ENCODE results near the gene CCNF.
"Not testable (repeated sequence)": the region's sequence is repeated elsewhere in the genome, so short reads cannot be mapped to it uniquely, and the experiment has no call there.

Gene CCNF

DNA sequence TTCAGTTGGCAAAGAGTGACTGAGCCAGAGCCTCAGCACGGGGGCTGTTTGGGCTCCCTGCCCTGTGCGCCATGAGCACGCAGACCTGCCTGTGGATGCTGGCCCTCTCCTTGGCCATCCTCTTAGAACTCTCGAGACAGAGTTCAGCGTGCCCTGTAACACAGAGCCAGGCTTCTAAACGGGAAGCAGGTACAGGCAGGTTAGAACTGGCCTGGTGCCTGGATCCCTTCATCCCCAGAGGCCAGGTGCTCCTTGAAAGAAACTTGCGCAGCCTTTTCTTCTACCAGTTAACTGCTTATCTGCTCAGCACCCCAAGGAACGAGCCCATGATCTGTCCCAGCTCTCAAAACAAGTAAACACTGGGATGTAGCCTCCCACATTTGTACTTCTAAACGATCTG is 6.9 kb downstream of the CCNF start:
- in situ Hi-C loops (cut with MboI; ENCODE audit: low sequenced_read_pairs, unreplicated experiment): no loop called here
- TF ChIP-seq, protein P1, sequence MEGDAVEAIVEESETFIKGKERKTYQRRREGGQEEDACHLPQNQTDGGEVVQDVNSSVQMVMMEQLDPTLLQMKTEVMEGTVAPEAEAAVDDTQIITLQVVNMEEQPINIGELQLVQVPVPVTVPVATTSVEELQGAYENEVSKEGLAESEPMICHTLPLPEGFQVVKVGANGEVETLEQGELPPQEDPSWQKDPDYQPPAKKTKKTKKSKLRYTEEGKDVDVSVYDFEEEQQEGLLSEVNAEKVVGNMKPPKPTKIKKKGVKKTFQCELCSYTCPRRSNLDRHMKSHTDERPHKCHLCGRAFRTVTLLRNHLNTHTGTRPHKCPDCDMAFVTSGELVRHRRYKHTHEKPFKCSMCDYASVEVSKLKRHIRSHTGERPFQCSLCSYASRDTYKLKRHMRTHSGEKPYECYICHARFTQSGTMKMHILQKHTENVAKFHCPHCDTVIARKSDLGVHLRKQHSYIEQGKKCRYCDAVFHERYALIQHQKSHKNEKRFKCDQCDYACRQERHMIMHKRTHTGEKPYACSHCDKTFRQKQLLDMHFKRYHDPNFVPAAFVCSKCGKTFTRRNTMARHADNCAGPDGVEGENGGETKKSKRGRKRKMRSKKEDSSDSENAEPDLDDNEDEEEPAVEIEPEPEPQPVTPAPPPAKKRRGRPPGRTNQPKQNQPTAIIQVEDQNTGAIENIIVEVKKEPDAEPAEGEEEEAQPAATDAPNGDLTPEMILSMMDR (IDR thresholded peaks at IDR 0.05; ENCODE audit: borderline replicate concordance, control extremely low read depth, extremely low read depth, insufficient read depth, missing control alignments): no peak
- DNase-seq (ENCODE audit: low spot score): no peak

GRCh38 chr16:2437032-2437790 is 8.0 kb downstream of the CCNF start:
- no peak for DNase-seq (ENCODE audit: low spot score)
- in situ Hi-C loops (cut with MboI; ENCODE audit: low sequenced_read_pairs, unreplicated experiment): no loop called here
- TF ChIP-seq, protein P1 (IDR thresholded peaks at IDR 0.05; ENCODE audit: borderline replicate concordance, control extremely low read depth, extremely low read depth, insufficient read depth, missing control alignments): no peak

DNA sequence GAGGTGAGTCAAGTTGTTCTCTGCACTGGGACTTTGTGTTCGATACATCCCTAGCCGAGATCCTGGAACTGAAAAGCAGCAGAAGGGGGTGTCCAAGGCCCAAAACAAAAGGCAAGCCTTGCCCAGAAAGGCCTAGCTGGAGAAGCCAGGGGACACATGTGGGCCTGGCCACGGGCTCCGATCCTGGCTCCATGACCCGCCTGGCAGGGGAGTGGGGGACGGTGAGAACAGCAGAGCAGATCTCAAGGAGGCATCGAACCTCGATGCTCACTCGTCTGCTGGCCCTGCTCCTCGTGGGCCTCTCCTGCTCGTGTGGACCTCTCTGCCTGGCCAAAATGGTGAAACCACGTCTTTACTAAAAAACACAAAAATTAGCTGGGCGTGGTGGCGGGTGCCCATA is 8.9 kb downstream of the CCNF start:
- DNase-seq (ENCODE audit: low spot score): no peak
- TF ChIP-seq, protein P1 (IDR thresholded peaks at IDR 0.05; ENCODE audit: borderline replicate concordance, control extremely low read depth, extremely low read depth, insufficient read depth, missing control alignments): no peak
- in situ Hi-C loops (cut with MboI; ENCODE audit: low sequenced_read_pairs, unreplicated experiment): no loop called here

DNA sequence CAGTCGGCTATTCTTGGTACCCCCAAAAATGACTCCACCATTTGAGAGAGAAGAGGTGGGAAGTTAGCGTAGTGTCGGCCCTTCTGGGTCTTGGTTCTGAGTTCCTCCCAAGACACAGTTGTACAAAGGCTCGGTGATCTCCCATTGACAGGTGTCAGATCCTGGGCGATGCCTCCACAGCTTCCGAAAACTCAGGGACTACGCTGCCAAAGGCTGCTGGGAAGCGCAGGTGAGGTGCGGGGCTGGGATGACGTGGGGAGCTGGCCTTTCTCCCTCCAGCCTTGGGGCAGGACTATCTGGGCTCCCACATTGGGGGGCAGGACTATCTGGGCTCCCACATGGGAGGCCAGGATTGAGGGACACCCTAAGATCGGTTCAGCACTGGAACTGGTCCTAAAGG is 10.4 kb downstream of the CCNF start:
- in situ Hi-C loops (cut with MboI; ENCODE audit: low sequenced_read_pairs, unreplicated experiment): no loop called here

GRCh38 chr16:2441143-2441804 is 12.0 kb downstream of the CCNF start:
- DNase-seq (ENCODE audit: low spot score); in situ Hi-C loops (cut with MboI; ENCODE audit: low sequenced_read_pairs, unreplicated experiment): not testable (repeated sequence)

More for the DNA sequence above, 10.4 kb downstream of the CCNF start:
- DNase-seq (ENCODE audit: low spot score): no peak
- TF ChIP-seq, protein P1 (IDR thresholded peaks at IDR 0.05; ENCODE audit: borderline replicate concordance, control extremely low read depth, extremely low read depth, insufficient read depth, missing control alignments): no peak

DNA sequence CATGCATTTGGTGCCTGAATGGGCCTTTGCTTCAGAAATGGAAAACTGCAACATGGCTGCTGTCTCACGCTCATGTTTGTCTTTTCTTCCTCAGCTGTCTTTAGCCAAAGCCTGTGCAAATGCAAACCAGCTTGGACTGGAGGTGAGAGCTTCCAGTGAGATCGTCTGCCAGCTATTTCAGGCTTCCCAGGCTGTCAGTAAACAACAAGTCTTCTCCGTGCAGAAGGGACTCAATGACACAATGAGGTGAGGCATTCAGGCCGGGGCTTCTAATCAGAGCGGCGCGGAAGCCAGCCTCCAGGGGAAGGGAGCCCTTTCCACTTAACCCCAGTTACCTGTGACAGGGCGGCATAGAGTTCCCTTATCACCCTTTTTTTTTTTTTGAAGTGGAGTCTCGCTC is 14.3 kb downstream of the CCNF start:
- in situ Hi-C loops (cut with MboI; ENCODE audit: low sequenced_read_pairs, unreplicated experiment): no loop called here
- TF ChIP-seq, protein P1 (IDR thresholded peaks at IDR 0.05; ENCODE audit: borderline replicate concordance, control extremely low read depth, extremely low read depth, insufficient read depth, missing control alignments): no peak
- no peak for DNase-seq (ENCODE audit: low spot score)

- in situ Hi-C loops (cut with MboI; ENCODE audit: low sequenced_read_pairs, unreplicated experiment): no loop called here
- no peak for DNase-seq (ENCODE audit: low spot score)
- TF ChIP-seq, protein P1 (IDR thresholded peaks at IDR 0.05; ENCODE audit: borderline replicate concordance, control extremely low read depth, extremely low read depth, insufficient read depth, missing control alignments): no peak
Observed at GRCh38 chr16:2447920-2448583, 18.8 kb downstream of the CCNF start.
